Globus pallidus (tissue), 1 donor: ENCODE results near the gene ACTL8.
"Not testable (repeated sequence)": the region's sequence is repeated elsewhere in the genome, so short reads cannot be mapped to it uniquely, and the experiment has no call there.

Experiments used
- DNase-seq: peaks from one replicate; pipeline ENCODE4 v3.0.0-alpha.2; 2015; ENCODE audit warnings: low spot score

ACTL8 gene

DNA sequence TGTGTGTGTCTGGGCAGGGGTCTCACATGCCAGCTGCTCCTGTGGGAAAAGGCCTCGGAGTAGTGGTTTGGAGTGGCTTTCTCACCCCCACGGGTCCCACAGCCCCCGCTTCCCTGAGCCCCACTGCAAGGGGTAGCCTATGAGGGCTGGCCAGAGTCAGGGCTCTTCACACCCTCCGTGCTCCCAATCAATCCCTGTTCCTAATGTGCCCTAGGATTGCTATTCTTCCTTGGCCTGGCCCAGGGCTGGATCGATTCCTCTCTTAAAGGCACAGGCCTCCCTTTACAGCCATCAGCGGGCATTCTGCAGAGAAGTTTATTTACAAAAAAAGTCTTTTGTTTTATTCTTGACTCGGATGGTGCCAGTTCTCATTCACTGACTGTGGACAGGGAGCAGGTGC, 19.3 kb upstream of the ACTL8 start:
- DNase-seq = no peak

DNA sequence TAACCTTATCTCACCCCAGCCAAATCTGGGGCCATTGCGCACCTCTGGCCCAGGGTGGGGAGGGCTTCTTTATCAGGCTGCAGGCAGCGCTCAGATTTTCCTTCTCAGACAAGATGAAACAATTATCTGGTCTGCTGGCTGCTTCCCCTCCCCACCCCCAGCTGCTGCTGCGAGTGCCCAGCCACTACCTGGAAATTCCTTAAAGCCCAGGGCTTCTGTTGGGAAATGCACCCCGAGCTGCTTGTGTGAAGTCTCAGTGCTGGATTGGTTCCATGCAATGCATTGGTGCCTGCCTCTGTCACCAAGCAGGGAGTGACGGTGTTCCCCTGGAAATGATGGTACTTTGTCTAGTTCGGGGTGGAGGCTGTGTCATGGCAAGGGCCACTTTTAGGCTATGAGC, 18.5 kb upstream of the ACTL8 start:
- no peak for DNase-seq

DNA sequence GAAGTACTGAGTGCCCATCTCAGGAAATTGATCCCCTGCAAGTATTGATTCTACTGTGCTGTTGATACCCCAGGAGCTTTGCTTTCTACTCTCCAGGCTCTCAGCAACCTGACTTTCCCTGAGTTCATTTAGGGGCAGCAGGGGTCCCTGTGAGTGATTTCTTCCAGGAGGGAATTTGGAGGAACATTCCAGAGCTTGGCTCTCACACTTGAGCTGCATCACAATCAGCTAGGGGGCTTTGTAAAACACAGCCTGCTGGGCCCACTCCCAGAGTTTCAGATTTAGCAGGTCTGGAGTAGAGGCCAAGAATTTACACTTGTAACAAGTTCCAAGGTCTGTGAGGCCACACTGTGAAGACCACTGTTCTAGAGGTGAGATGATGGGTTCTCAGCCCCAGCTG, 16.1 kb upstream of the ACTL8 start:
- DNase-seq = no peak

DNA sequence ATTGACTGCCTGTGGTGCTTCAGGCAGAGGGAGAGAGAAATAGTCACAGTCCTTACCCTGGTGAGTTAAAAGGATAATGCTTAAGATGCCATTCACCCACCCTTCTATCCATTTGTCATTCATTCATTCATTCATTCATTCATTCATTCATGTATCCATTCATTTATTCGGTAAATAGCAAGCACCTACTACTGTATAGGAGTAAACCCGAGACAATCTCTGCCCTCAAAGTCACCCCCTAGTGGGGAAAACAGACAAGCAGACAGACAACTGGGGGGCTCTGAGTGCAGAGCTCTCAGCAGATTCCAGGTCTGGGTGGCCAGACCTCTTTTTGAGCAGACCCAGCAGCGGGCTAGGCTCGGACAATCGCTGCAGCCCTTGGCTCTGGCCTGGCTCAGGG, 14.1 kb upstream of the ACTL8 start:
- DNase-seq = no peak

DNA sequence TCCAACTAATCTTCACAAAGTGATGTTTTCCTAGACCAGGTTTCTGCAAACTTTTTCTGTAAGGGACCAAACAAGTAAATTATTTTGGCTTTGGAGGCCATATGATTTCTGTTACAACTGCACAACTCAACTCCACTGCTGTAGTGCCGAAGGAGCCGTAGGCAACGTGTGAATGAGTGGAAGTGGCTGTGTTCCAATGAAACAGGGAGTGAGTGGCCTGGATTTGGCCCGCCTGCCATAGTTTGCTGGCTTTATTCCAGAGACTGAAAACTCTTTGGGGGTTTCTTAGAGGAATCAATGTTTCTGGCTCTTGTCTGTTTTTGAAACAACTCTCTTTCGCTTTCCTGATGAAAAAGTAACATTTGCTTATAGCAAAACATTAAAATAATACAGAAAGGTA, 12.6 kb upstream of the ACTL8 start:
- no peak for DNase-seq

DNA sequence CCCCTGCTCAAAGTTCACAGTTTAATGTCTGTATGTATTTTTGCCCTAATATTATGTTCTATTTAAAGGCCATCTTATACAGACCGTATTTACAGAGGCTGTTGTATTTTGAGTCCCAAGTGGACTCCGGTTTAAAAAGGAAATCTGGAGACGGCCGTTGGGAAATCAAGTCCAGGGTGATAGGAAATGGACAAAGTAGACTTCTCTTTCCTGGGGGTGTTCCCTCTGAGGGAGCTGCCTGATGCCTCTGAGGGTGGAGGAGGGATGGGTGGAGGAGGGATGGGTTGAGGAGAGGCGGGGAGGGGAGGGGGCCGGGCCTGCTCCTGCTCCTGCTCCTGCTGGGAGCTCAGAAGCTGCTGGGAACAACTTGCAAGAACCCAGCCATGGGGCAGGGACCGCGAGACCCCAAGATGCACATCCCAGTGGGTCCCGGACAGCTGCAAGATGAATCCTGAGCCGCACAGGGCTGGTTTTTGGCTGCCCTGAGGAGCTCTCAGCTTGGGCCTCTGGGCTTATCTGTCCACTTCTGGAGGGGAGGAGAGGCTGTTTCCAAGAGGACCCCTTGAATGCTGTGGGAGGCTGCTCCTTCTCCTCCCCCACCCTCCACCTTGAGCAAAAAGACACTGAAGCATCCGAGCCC, 12.0 kb upstream of the ACTL8 start:
- no peak for DNase-seq

DNA sequence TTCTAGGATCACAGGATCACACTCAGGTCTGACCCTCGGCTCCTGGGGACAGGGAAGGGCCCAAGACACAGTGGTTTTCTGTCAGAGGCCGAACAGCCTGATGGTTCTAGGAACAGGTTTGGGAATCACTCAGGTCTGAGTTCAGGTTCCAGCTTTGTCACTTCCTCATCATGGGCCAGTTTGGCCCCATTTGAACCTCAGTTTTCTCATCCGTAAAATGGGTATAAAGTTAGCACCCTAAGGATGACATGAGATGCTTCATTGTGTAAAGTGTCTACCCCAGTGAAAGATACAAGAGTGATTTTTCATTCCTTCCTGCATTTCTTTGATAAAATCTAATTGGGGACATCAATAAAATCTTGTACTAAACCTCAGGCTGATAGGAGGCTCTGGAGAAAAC, 11.2 kb upstream of the ACTL8 start:
- DNase-seq = no peak

DNA sequence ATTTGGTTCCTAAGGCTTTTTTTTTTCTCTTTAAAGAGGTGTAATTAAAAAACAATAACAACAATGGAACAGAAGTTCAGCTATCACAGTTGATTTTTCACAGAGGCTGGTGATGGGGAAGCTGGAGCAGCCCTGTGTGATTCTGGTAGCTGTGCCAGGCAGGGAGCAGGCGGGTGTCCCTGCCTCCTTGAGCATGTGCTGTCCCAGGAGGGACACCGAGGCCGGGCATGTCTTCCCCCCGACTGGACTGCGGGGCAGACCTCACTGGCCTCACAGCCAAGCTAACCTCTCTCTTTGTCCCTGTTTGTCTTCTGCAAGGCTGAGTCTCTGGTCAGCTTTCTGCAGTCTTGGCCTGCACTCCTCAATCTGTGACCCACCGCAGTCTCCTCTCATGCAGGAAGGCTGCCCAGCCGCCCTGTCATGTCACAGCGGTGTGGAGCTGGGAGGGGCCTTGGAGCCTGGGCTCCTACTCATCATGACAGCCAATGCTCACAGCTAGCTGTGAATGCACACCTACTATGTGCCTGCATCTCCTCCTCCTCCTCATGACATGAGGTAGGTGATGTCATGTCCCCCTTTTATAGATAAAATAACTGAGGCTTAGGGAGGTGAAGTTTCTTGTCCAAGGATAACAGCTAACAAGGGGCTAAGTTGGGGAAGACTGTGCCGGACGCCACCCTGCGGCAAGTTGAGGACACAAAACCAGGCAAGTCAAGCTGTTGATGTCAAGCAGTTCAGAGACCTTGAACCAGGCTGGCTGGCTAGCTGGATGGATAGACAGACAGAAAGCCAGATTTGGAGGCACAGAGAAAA, 10.3 kb upstream of the ACTL8 start:
- no peak for DNase-seq

DNA sequence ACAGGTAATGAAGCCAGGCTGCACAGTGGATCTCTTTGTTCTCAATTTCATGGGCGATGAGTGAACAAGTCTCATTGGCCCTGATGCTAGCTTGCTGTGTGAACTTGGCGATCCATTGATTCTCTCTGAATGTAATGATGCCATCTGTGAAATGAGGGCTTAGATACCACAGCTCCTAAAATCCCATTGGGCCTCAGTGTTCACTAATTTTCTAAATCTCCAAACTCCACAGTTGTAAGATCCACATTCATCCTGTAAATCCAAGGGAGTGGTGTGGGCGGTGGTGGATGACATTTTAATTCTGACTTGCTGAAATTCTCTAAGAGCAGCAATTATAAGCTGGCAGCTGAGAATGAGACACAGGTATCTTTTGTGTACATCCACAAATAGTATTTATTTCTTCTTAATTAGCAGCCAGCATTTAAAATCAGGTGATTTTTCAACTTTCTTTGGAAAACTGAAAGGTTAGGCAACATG, 9.6 kb upstream of the ACTL8 start:
- DNase-seq = no peak

DNA sequence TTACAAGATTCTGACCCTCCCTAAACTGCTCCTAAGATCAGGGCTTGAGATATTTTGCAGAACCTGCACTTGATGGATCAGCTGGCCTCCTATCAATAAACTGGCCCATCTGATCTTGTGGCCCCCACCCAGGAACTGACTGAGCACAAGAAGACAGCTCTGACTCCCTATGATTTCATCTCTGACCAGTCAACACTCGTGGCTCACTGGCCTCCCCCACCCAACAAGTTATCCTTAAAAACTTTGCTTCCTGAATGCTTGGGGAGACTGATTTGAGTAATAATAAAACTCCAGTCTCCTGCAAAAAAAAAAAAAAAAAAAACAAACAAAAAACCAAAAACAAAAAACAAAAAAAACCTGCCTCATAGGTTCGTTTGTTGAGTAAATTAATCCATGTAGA, 8.9 kb upstream of the ACTL8 start:
- DNase-seq = not testable (repeated sequence)

DNA sequence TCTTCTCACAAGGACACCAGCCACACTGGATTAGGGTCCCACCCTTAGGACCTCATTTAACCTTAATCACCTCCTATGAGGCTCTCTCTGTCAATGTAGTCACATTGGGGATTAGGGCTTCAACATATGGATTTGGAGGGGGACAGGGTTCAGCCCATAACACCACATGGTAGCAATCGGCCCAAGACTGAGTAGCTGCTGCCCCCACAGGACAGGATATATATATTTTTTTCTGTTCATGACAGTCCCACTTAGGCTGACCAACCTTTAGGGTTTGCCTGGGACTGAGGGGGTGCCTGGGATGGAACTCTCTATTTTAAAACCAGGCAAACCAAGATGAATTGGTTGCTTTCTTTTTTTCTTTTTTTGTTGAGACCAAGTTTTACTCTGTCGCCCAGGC, 8.2 kb upstream of the ACTL8 start:
- no peak for DNase-seq

DNA sequence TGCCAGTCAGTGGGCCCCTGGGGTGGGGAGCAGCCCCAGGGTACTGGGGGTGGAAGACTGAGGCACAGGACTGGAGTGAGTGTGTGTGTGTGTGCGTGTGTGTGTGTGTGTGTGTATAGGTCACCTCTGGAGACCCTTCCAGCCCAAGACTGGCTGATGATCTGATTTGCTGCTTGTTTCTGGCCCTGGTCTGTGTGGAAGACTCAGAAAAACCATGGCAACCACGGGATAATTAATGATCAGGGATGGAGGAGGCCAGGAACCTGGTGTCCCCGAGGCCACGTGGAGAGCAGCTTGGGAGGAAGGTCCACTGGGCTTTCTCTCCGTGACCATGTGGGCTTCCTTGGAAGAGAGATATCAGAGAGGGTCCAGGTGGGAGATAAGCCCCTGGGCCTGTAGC, 4.8 kb upstream of the ACTL8 start:
- no peak for DNase-seq

DNA sequence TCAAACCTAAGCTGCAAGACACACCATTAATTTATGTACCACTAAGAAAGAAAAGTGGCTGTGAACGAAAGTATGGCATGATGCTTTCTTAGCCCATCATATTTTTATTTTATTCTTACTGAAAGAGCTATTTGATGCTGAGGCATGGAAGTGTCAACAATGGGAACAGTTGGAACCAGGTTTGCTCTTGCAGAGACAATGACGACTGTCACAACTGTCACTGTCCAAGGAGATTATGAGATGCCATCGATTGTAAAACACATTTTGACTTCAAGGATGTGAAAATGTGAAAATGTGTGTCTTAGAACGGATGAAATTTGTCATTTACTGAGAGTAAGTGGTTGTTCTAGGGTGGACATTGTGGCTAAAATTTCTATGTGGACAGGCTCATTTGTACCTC, 2.8 kb upstream of the ACTL8 start:
- no peak for DNase-seq

DNA sequence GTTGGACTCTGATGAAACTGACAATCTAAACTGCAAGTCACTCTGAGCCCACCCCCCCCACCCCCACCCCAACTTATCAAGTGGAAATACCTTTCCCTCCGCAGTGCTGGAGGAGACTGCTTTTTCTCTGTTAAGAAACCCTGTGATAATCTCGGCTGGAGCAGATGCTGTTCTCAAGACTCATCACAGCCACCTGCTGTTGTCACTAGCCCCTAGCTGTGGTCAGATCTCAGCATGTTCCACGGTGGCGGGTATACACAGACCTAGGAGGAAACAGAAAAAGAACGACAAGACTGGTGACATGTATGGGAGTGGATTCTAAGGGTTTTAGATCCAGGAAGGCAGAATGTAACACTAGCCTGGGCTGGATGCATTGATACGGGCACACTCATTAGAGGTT, 2.3 kb downstream of the ACTL8 start:
- no peak for DNase-seq

DNA sequence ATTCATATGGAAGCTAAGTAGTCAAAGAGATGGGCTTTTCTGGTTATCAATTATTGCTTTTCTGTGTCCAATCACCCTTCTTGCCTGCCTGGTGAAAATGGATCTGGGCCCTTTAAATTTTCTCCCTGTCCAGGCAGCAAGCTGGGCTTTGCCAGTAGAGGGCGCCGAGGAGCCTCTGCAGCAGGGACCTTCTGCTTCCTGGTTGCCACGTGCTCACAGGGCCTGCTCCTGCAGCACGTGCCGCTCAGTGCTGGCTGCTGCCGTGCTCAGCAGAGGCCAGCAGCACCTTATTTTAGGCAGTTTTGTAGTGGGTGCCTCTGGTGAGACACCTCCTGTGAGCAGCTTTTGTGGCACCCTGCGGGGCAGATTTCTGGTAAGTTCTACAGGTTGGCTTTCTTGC, 4.0 kb downstream of the ACTL8 start:
- DNase-seq = no peak

DNA sequence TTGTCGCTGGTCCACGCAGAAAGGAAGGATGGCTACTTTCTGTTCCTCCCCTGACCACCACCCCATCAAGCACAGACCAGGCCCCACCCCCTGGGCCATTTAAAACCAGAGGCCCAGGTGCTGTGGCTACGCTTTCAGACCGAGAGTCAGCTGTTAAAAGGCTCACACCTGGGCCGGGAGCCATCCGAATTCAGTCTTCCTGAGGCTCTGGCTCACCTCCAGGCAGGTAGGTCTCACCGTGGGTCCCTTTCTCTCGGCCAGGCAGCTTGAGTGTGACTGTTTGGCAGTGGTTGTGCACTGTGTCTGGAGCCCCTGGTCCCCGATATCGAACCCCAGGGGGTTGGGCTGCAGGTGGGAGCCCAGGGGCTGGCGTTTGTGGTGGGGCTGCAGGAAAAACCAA, 7.2 kb downstream of the ACTL8 start:
- DNase-seq = no peak

DNA sequence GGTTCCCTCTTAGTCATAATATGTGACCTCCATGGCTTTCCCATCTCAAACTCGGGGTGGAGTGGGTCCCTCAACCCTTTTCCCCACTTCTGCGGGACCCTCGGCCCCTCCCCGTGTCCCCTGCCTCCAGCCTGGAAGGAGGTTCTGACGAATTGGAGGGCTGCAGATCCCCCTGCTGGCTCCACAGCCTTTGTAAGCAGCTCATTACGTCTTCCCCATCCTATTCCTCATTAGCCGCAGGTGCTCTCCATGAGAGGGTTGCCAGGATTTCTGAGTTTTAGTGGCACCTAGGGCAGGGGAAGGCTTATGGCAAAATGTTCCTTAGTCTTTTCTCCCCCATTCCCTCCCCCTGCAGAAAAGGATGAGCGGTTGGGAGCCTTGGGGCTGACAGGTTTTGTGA, 8.3 kb downstream of the ACTL8 start:
- DNase-seq = no peak

DNA sequence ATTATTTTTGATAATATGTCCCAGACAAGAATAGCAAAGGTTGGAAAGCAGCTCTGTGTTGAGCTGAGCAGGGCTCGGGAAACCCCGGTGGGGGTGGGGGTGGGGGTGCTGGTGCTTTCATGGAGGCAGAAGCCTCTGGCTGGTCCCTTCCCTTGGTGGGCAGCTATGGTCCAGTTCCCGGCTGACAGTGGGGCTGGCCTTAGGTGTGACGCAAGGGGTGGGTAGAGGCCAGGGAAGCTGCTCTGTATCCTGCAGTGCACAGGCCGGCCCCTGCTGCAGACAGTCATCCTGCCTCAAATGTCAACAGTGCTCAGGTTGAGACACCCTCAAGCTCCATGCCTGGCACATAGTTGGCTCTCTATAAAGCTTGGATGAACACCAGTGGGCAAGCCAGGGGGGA, 8.9 kb downstream of the ACTL8 start:
- no peak for DNase-seq

DNA sequence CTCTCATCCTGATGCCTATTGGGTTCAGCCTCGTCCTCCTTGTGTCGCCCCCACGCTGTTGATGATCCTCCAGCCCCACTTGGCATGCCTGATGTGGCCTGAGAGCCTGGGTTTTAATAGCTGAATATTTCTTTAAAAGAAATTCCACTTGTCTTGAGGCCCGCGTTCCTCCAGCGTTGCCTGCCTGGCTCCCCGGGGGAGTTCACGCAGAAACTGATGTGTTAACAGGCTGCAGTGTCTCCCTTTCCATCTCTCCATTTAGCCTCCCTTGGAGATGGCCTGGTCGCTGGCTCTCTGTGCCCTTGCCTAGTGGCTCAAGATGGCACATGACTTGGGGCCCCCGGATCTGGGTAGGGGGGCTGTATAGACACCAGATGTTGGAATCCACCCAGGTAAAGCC, 9.5 kb downstream of the ACTL8 start:
- no peak for DNase-seq

DNA sequence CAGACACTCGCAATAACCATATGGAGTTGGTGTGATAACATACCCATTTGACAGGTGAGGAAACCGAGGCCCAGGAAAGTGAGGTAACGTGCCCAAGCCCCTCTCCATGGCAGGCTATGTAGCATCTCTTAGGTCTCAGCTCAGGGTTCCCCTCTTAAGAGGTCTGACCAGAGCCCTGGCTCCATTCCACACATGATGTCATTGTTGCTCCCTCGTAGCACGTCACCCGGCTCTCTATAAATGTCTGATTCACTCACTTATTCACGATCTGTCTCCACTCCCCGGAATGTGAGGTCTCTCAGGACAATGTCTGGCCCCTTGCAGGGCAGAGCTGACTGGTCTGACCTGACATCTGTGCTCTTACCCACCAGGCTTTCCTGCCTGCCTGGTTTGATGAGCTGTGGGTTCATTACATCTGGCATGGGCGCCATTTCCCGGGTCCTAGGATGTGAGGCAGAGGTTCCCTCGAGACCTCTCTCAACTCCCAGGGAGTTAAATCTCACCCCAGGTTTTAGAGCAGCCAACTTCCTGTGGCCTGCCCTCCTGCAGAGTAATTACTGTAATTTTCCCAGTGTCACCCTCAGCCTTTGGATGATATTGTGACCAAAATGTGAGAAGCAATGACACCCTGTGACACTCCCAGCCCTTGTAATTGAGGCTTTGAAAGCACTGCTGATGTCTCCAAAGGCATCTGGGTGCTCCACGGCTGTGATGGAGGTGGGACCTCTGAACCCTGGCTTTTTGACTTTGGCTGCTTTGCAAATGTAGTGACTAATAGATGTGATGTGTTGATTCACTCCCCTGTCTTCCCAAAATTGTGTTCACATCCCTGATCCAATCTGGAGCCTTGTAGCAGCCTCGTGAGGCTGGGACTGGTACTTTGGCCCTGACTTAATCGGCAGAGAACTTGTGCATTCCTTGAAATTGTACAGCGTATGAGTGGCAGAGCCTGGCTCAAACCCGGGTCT, 10.6 kb downstream of the ACTL8 start:
- DNase-seq = no peak

DNA sequence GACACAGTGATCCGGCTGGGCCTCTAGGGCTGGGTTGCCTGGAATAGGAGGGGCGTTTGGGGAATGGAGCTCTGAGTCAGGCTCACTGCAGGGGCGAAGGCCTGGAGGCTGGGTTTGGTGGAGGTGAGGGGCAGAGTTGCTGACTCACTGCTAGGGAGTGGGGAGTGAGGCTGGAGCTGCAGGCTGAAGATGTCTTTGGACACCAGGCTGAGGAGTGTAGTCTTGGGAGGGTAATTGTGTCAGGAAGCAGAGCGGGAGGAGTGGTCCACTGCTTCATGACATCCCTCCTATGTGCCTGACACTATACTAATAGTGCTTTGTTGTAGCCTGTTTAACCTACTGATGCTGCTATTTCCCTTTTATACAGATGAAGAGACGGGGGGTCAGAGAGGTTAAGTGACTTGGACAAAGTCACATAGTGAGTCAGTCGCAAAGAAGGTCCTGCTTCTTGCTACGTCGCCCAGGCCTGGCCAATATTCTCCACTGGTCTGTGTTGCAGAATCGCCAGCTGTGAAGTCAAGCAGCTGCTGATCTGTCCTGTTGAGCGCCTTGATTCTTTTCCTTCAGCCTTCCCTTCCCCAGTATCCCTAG, 13.6 kb downstream of the ACTL8 start:
- DNase-seq = no peak

DNA sequence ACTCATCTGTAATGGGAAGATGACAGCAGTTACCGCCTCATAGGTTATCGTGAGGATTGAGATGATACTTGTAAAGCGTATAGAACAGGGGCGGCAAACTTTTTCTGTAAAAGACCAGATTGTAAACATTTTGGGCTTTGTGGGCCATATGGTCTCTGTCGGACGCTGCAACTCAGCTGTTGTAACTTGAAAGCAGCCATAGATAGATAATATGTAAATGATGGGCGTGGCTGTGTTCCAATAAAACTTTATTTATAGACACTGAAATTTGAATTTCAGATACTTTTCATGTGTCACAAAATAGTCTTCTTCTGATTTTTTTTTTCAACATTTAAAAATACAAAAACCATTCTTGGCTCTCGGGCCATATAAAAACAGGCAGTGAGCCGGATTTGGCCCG, 15.8 kb downstream of the ACTL8 start:
- no peak for DNase-seq
